Esophagus squamous epithelium (tissue), 5 donors: Measurements from ENCODE around the gene ZNF443. TPM values are rescaled to one million over a fixed set of nuclear protein-coding genes. Genes with fewer than 3 reads are reported as not detected.
A peak's percentile ranks its signal among the peaks of the same experiment; 100 is the strongest.
"Not testable (repeated sequence)": the region's sequence is repeated elsewhere in the genome, so short reads cannot be mapped to it uniquely, and the experiment has no call there.

ENCODE experiments used
- DNase-seq: peaks from one replicate; lab custom pipeline; 2025; lab: John Stamatoyannopoulos, UW
- H3K27ac ChIP-seq, 4 donors: fragments of 200-600 bp; sonication (generic); one replicate each; pipeline ENCODE4 v1.5.1; 2016 to 2019; ENCODE audit warnings: mild to moderate bottlenecking in 1 of 4
- H3K27me3 ChIP-seq, 4 donors: fragments of 200-600 bp; sonication (generic); 1 replicate in 3 of 4; 2 replicates in 1 of 4; pipeline versions ENCODE4 v1.5.1 to v1.6.0; 2017 to 2021; ENCODE audit warnings: antibody characterized with exemption in 1 of 4
- H3K36me3 ChIP-seq, 3 donors: fragments of 200-600 bp; sonication (generic); one replicate each; pipeline ENCODE4 v1.5.1; 2016 to 2019
- H3K4me1 ChIP-seq, 3 donors: fragments of 200-600 bp; sonication (generic); one replicate each; pipeline ENCODE4 v1.5.1; 2017 to 2019
- H3K4me3 ChIP-seq, 4 donors: fragments of 200-600 bp; sonication (generic); 1 replicate in 3 of 4; 2 replicates in 1 of 4; pipeline ENCODE4 v1.5.1; 2016 to 2019; ENCODE audit warnings: mild to moderate bottlenecking in 2 of 4, moderate library complexity in 1 of 4
- H3K9me3 ChIP-seq, 3 donors: fragments of 200-600 bp; sonication (generic); one replicate each; pipeline ENCODE4 v1.5.1; 2016 to 2019
- CTCF ChIP-seq, 6 experiments: fragments of 450-650 bp in 4 of 6; fragments of 200-600 bp in 2 of 6; sonication (generic) in 2 of 6; IDR thresholded peaks; one replicate each; pipeline ENCODE4 v1.5.1; 2016 to 2019; ENCODE audit warnings: antibody characterized with exemption in 6 of 6, mild to moderate bottlenecking in 4 of 6, moderate library complexity in 4 of 6
- POLR2A ChIP-seq, 4 donors: fragments of 450-650 bp; IDR thresholded peaks; one replicate each; pipeline ENCODE4 v1.6.1; 2017; ENCODE audit warnings: antibody characterized with exemption in 4 of 4, mild to moderate bottlenecking in 4 of 4, moderate library complexity in 3 of 4
- WGBS, 2 donors: methylation state at CpG; one replicate each; pipeline ENCODE4 v1.1.5; 2018; 5-methylcytosine and 5-hydroxymethylcytosine counted together
- intact Hi-C: fragments of 100-400 bp; cut with DNase I; formaldehyde crosslinking; loops from one replicate; pipeline ENCODE4 v1.15.0; 2022
- total RNA-seq, 4 donors: library from RNA; depleted of rRNA; stranded (reverse); fragments of >200 nt; gene quantifications; one replicate each; pipeline ENCODE4 v1.1.0, GENCODE V29; 2016
- donor health status: DM: yes; HTN: yes; CAD: no.

The ZNF443 gene
- total RNA-seq, 4 donors from 2014 or later: 1.7 to 6.4 (median 3.7) TPM

- H3K9me3 ChIP-seq: peaks cover 4 to 94% (median 56%) of the 10 kb centered on the region in 3 donors
- 78 to 95% methylated on average over 5 of the region's 5 CpGs for WGBS, 2 donors
- no peaks in the 10 kb centered on the region for H3K4me1 ChIP-seq
- H3K27ac ChIP-seq: no peak overlapping the region
- DNase-seq: no peak
- no peaks in the 10 kb centered on the region for H3K27me3 ChIP-seq
- intact Hi-C loops: no loop called here
- no peak overlapping the region for H3K4me3 ChIP-seq
- TF ChIP-seq CTCF (IDR thresholded peaks at IDR 0.05) (no peak), POLR2A (IDR thresholded peaks at IDR 0.05) (no peak)
- peaks cover 0 to 53% (median 0%) of the 10 kb centered on the region in 3 donors for H3K36me3 ChIP-seq
Measured at GRCh38 chr19:12465211-12465610, 24.4 kb upstream of the ZNF443 start.

DNA sequence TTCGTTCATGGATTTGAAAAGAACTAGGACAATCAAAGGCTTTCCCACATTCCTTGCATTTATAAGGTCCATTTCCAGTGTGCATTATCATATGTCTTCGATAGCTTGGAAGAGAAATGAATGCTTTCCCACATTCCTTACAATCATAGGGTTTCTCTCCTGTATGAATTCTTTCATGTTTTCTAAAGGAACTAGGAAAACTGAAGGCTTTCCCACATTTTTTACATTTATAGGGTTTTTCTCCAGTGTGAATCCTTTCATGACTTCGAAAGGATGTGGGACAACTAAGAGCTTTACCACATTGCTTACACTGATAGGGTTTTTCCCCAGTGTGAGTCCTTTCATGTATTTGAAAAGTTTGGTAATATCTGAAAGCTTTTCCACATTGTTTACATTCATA, 23.9 kb upstream of the ZNF443 start:
- TF ChIP-seq POLR2A (IDR thresholded peaks at IDR 0.05) (no peak), CTCF (IDR thresholded peaks at IDR 0.05) (no peak)
- H3K36me3 ChIP-seq: peaks cover 0 to 53% (median 0%) of the 10 kb centered on the region in 3 donors
- no peak overlapping the region for H3K4me3 ChIP-seq
- WGBS, 2 donors: 93% methylated on average over 3 of the region's 3 CpGs
- intact Hi-C loops: no loop called here
- H3K27ac ChIP-seq: no peak overlapping the region
- H3K27me3 ChIP-seq: no peaks in the 10 kb centered on the region
- DNase-seq: no peak
- H3K4me1 ChIP-seq: no peaks in the 10 kb centered on the region
- peaks cover 4 to 94% (median 53%) of the 10 kb centered on the region in 3 donors for H3K9me3 ChIP-seq

GRCh38 chr19:12464139-12464538, 23.3 kb upstream of the ZNF443 start:
- H3K4me1 ChIP-seq, intact Hi-C loops, DNase-seq, H3K27ac ChIP-seq, H3K27me3 ChIP-seq, H3K4me3 ChIP-seq: not testable (repeated sequence)
- peaks cover 0 to 53% (median 0%) of the 10 kb centered on the region in 3 donors for H3K36me3 ChIP-seq
- peaks cover 4 to 90% (median 52%) of the 10 kb centered on the region in 3 donors for H3K9me3 ChIP-seq
- 92 to 98% methylated on average over 6 of the region's 6 CpGs for WGBS, 2 donors

GRCh38 chr19:12453495-12453894, 12.7 kb upstream of the ZNF443 start:
- 34 to 38% methylated on average over 6 of the region's 6 CpGs for WGBS, 2 donors
- no peaks in the 10 kb centered on the region for H3K27me3 ChIP-seq
- H3K9me3 ChIP-seq: peaks cover 0 to 41% (median 4%) of the 10 kb centered on the region in 3 donors
- no peak overlapping the region for H3K4me3 ChIP-seq
- DNase-seq: no peak
- H3K36me3 ChIP-seq: no peaks in the 10 kb centered on the region
- peaks cover 0 to 14% (median 0%) of the 10 kb centered on the region in 3 donors for H3K4me1 ChIP-seq
- TF ChIP-seq POLR2A (IDR thresholded peaks at IDR 0.05): no peak
- TF ChIP-seq CTCF (IDR thresholded peaks at IDR 0.05): no peak
- H3K27ac ChIP-seq: no peak overlapping the region
- intact Hi-C loops: no loop called here

DNA sequence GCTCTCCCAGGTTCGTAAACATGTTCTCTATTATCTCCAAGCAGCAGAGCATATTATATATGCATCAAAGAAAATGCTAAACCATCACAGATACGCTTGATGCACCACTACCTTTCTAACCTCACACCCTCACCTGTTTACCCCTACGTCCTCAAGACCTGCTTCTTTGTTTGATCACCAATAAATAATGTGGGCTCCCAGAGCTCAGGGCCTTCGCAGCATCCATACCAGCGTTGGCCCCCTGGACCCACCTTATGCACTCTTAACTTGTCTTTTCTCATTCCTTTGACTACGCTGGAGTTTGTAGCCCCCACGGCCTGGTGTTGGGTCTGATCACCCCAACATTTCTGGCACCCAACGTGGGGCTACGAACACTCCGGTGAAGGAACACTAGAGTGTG, 10.0 kb upstream of the ZNF443 start:
- Histone ChIP-seq H3K9me3 (peaks cover 0 to 38% (median 4%) of the 10 kb centered on the region in 3 donors), H3K27ac (no peak overlapping the region), H3K4me1 (peaks cover 0 to 14% (median 0%) of the 10 kb centered on the region in 3 donors), H3K27me3 (no peaks in the 10 kb centered on the region), H3K36me3 (no peaks in the 10 kb centered on the region), H3K4me3 (no peak overlapping the region)
- WGBS, 2 donors: 66 to 91% methylated on average over 8 to 10 of the region's 10 CpGs
- DNase-seq: no peak
- TF ChIP-seq CTCF (IDR thresholded peaks at IDR 0.05) (no peak), POLR2A (IDR thresholded peaks at IDR 0.05) (no peak)
- intact Hi-C loops: no loop called here

GRCh38 chr19:12448808-12449207, 8.0 kb upstream of the ZNF443 start:
- H3K36me3 ChIP-seq: no peaks in the 10 kb centered on the region
- no peak overlapping the region for H3K27ac ChIP-seq
- no peaks in the 10 kb centered on the region for H3K27me3 ChIP-seq
- intact Hi-C loops: no loop called here
- H3K4me3 ChIP-seq: no peak overlapping the region
- peaks cover 0 to 39% (median 4%) of the 10 kb centered on the region in 3 donors for H3K9me3 ChIP-seq
- no peak for DNase-seq
- no CpG with 5 or more reads among the region's 2 CpGs for WGBS, 2 donors
- peaks cover 0 to 9% (median 0%) of the 10 kb centered on the region in 3 donors for H3K4me1 ChIP-seq
- TF ChIP-seq CTCF (IDR thresholded peaks at IDR 0.05): no peak

DNA sequence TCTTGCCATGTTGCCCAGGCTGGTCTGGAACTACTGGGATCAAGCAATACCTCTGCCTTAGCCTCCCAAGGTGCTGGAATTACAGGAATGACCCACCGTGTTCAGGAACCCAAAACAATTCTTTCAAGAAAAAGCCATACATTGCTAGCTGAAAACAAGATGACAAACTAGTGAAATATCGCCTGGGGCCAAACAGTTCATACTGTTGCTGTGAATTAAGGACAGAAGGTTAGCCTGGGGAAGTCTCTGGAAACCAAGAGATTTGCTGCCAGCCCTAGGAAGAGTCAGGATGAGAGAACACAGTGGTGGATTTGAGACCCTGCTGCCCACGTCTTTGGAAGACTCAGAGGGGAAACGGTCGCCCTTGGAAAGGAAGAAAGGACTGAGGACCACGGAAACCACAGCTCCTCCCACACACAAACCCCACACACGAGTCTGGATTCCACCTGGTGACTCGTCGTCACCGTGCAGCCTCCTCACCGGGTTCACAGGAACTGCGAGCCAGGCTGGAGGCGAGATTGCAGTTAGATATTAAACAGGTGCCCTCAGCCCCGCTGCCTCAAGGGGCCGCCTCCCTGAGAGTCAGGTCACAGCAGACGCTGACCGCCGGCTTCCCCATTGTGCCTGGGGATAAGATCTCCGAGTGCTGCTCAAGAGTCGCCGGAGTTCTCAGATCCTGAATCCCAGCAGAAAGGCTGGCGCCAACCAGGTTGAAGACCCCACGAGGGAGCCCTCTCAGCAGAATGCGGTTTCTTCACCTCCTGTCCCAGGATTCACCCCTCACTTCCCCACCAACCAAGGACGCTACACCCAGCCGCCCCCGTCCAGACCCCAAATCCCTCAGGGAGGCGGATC, 908 bp downstream of the ZNF443 start:
- intact Hi-C loops, DNase-seq, H3K36me3 ChIP-seq, H3K27me3 ChIP-seq, H3K9me3 ChIP-seq: not testable (repeated sequence)
- peak overlapping the region; percentile 83 to 87 (median 86) for H3K27ac ChIP-seq
- WGBS, 2 donors: 0 to 2% methylated on average over 7 of the region's 28 CpGs
- peak overlapping the region; percentile 75 to 81 (median 78) for H3K4me3 ChIP-seq
- peaks cover 0 to 13% (median 4%) of the 10 kb centered on the region in 3 donors for H3K4me1 ChIP-seq
